HG03095 (cell line): ENCODE data around the gene ABHD12.
"Not testable (repeated sequence)": the region's sequence is repeated elsewhere in the genome, so short reads cannot be mapped to it uniquely, and the experiment has no call there.

Source experiments
- ATAC-seq: cut with Tn5 transposase; IDR thresholded peaks from one replicate; pipeline ENCODE4 v1.9.1; 2021; ENCODE audit warnings: moderate library complexity; ENCODE audit not compliant: unreplicated experiment

Gene ABHD12

GRCh38 chr20:25390538-25391528, at the start of gene ABHD12:
ABHD12 (minus strand) TSS chr20:25390835; CDS start chr20:25390703, 132 bp downstream.
- ATAC-seq: peak; percentile 90

GRCh38 chr20:25439328-25439727, 48.7 kb upstream of the ABHD12 start:
- no peak for ATAC-seq

GRCh38 chr20:25437153-25437581, 46.5 kb upstream of the ABHD12 start:
- ATAC-seq: no peak

GRCh38 chr20:25424536-25424935, 33.9 kb upstream of the ABHD12 start:
- ATAC-seq: no peak

GRCh38 chr20:25422032-25422431, 31.4 kb upstream of the ABHD12 start:
- ATAC-seq: no peak

GRCh38 chr20:25421102-25421501, 30.5 kb upstream of the ABHD12 start:
- ATAC-seq: no peak

GRCh38 chr20:25418776-25419175, 28.1 kb upstream of the ABHD12 start:
- ATAC-seq: no peak

- ATAC-seq: no peak
These were observed 18.3 kb upstream of the ABHD12 start for GRCh38 chr20:25408890-25409289.

- no peak for ATAC-seq
These were observed 17.5 kb upstream of the ABHD12 start for GRCh38 chr20:25408170-25408547.

GRCh38 chr20:25407311-25408169, 16.9 kb upstream of the ABHD12 start, which contains the start of gene GINS1:
GINS1 (plus strand) TSS chr20:25407673; CDS start chr20:25407821, 148 bp downstream.
- peak; percentile 86 for ATAC-seq

GRCh38 chr20:25402583-25402982, 11.9 kb upstream of the ABHD12 start:
- no peak for ATAC-seq

GRCh38 chr20:25400291-25400732, 9.7 kb upstream of the ABHD12 start:
- not testable (repeated sequence) for ATAC-seq

- ATAC-seq: no peak
These were observed 8.4 kb upstream of the ABHD12 start for GRCh38 chr20:25399037-25399430.

GRCh38 chr20:25398376-25399036, 7.9 kb upstream of the ABHD12 start:
- ATAC-seq: no peak

GRCh38 chr20:25397821-25398220, 7.2 kb upstream of the ABHD12 start:
- ATAC-seq: no peak

- no peak for ATAC-seq
These were observed 6.5 kb upstream of the ABHD12 start for GRCh38 chr20:25397096-25397495.

- no peak for ATAC-seq
These were observed 4.4 kb upstream of the ABHD12 start for GRCh38 chr20:25394996-25395395.

GRCh38 chr20:25394276-25394675, 3.6 kb upstream of the ABHD12 start:
- no peak for ATAC-seq

GRCh38 chr20:25389858-25390537, 637 bp downstream of the ABHD12 start:
- peak; percentile 31 for ATAC-seq

- ATAC-seq: no peak
These were observed 1.2 kb downstream of the ABHD12 start for GRCh38 chr20:25389401-25389857.
